H9 (cell line): ENCODE measurements around the gene IRF2. TPM values are rescaled to one million over a fixed set of nuclear protein-coding genes. Genes with fewer than 3 reads are reported as not detected.

ENCODE experiments used
- DNase-seq: peaks from one replicate; pipeline ENCODE4 v3.0.0-alpha.2; 2017
- H2AFZ ChIP-seq: one replicate; pipeline ENCODE4 v1.6.1; 2013; ENCODE audit warnings: mild to moderate bottlenecking, low read length, control low read depth, moderate library complexity
- H2AK5ac ChIP-seq: 2 replicates; pipeline ENCODE4 v1.6.1; 2013; ENCODE audit warnings: low read length, control low read depth, mixed read lengths; ENCODE audit not compliant: insufficient read length
- H2BK120ac ChIP-seq: one replicate; pipeline ENCODE4 v1.6.1; 2013; ENCODE audit warnings: low read depth, mild to moderate bottlenecking, low read length, control low read depth, inconsistent platforms; ENCODE audit not compliant: poor library complexity, severe bottlenecking
- H2BK12ac ChIP-seq: 2 replicates; pipeline ENCODE4 v1.6.1; 2013; ENCODE audit warnings: low read length, control low read depth, mixed read lengths, low read depth; ENCODE audit not compliant: insufficient read length
- H2BK15ac ChIP-seq: 2 replicates; pipeline ENCODE4 v1.6.1; 2013; ENCODE audit warnings: low read depth, low read length, control low read depth
- H2BK20ac ChIP-seq: one replicate; pipeline ENCODE4 v1.6.1; 2013; ENCODE audit warnings: low read depth, mild to moderate bottlenecking, low read length, control low read depth, inconsistent platforms; ENCODE audit not compliant: poor library complexity, severe bottlenecking
- H2BK5ac ChIP-seq: 2 replicates; pipeline ENCODE4 v1.6.1; 2013; ENCODE audit warnings: low read length, control low read depth, mixed read lengths; ENCODE audit not compliant: insufficient read length
- H3K14ac ChIP-seq: 2 replicates; pipeline ENCODE4 v1.6.1; 2013; ENCODE audit warnings: low read length, control low read depth; ENCODE audit not compliant: insufficient read depth
- H3K18ac ChIP-seq: 2 replicates; pipeline ENCODE4 v1.6.1; 2013; ENCODE audit warnings: low read depth, mild to moderate bottlenecking, mixed read lengths, low read length, control low read depth; ENCODE audit not compliant: insufficient read length
- H3K23ac ChIP-seq: 2 replicates; pipeline ENCODE4 v1.6.1; 2013; ENCODE audit warnings: low read length, control low read depth, mixed read lengths, low read depth; ENCODE audit not compliant: insufficient read length
- H3K23me2 ChIP-seq: 2 replicates; pipeline ENCODE4 v1.6.1; 2013; ENCODE audit warnings: low read depth, mild to moderate bottlenecking, mixed read lengths, low read length, control low read depth; ENCODE audit not compliant: insufficient read length, poor library complexity, severe bottlenecking
- H3K27ac ChIP-seq: 2 replicates; pipeline ENCODE4 v1.5.1; 2013; ENCODE audit warnings: low read length, control low read depth, mixed read lengths, low read depth; ENCODE audit not compliant: insufficient read length
- H3K27me3 ChIP-seq: 2 replicates; pipeline ENCODE4 v1.6.1; 2013; ENCODE audit warnings: low read length, control low read depth, inconsistent platforms; ENCODE audit not compliant: insufficient read depth
- H3K4ac ChIP-seq: 2 replicates; pipeline ENCODE4 v1.6.1; 2013; ENCODE audit warnings: low read depth, mild to moderate bottlenecking, control low read depth, inconsistent platforms, low read length, moderate library complexity
- H3K4me1 ChIP-seq: 2 replicates; pipeline ENCODE4 v1.6.1; 2013; ENCODE audit warnings: low read length, control low read depth, inconsistent platforms; ENCODE audit not compliant: insufficient read depth
- H3K4me2 ChIP-seq: 2 replicates; pipeline ENCODE4 v1.6.1; 2013; ENCODE audit warnings: low read length, control low read depth, mixed read lengths; ENCODE audit not compliant: insufficient read length, insufficient read depth
- H3K56ac ChIP-seq: 2 replicates; pipeline ENCODE4 v1.6.1; 2013; ENCODE audit warnings: low read depth, mild to moderate bottlenecking, mixed read lengths, low read length, control low read depth; ENCODE audit not compliant: insufficient read length
- H3K79me1 ChIP-seq: 2 replicates; pipeline ENCODE4 v1.6.1; 2013; ENCODE audit warnings: low read depth, mild to moderate bottlenecking, moderate library complexity, low read length, control low read depth, inconsistent platforms; ENCODE audit not compliant: insufficient read depth, poor library complexity, severe bottlenecking
- H3K79me2 ChIP-seq: 2 replicates; pipeline ENCODE4 v1.6.1; 2013; ENCODE audit warnings: low read length, control low read depth, inconsistent platforms; ENCODE audit not compliant: insufficient read depth
- H3K9ac ChIP-seq: 2 replicates; pipeline ENCODE4 v1.6.1; 2013; ENCODE audit warnings: low read length, control low read depth, mixed read lengths; ENCODE audit not compliant: insufficient read length; ENCODE audit errors: extremely low read depth
- H3K9me3 ChIP-seq: one replicate; pipeline ENCODE4 v1.6.1; 2013; ENCODE audit warnings: low read depth, low read length, inconsistent platforms; ENCODE audit not compliant: control insufficient read depth
- H3T11ph ChIP-seq: one replicate; pipeline ENCODE4 v1.6.1; 2013; ENCODE audit warnings: mild to moderate bottlenecking, low read length, control low read depth, inconsistent platforms
- H4K20me1 ChIP-seq: one replicate; pipeline ENCODE4 v1.6.1; 2013; ENCODE audit not compliant: control insufficient read depth, insufficient read length, insufficient read depth
- H4K5ac ChIP-seq: 2 replicates; pipeline ENCODE4 v1.6.1; 2013; ENCODE audit warnings: low read depth, mild to moderate bottlenecking, mixed read lengths, low read length, control low read depth; ENCODE audit not compliant: insufficient read length
- H4K8ac ChIP-seq: replicated peaks from 2 replicates; pipeline ENCODE4 v1.6.1; 2013; ENCODE audit warnings: low read length, control low read depth, mixed read lengths, low read depth; ENCODE audit not compliant: insufficient read length
- H4K91ac ChIP-seq: 2 replicates; pipeline ENCODE4 v1.6.1; 2013; ENCODE audit warnings: low read depth, mild to moderate bottlenecking, moderate library complexity, mixed read lengths, low read length, control low read depth; ENCODE audit not compliant: insufficient read length
- H3K27ac Mint-ChIP-seq, 3 experiments: 2 replicates in 2 of 3; 3 replicates in 1 of 3; pipeline ENCODE4 v1.8.0; 2020 to 2021; ENCODE audit warnings: mixed read lengths in 3 of 3, mild to moderate bottlenecking in 1 of 3, moderate library complexity in 1 of 3
- H3K27me3 Mint-ChIP-seq: 2 replicates; pipeline ENCODE4 v1.8.0; 2021; ENCODE audit warnings: low read depth, mild to moderate bottlenecking, moderate library complexity, mixed read lengths
- H3K36me3 Mint-ChIP-seq, 3 experiments: 2 replicates in 2 of 3; 3 replicates in 1 of 3; pipeline ENCODE4 v1.8.0; 2020 to 2021; ENCODE audit warnings: low read depth in 3 of 3, mixed read lengths in 3 of 3; ENCODE audit not compliant: insufficient read depth in 1 of 3
- H3K4me1 Mint-ChIP-seq, 2 experiments: 2 replicates each; pipeline ENCODE4 v1.8.0; 2020; ENCODE audit warnings: mixed read lengths in 2 of 2
- H3K4me3 Mint-ChIP-seq, 2 experiments: 2 replicates in 1 of 2; 3 replicates in 1 of 2; pipeline ENCODE4 v1.8.0; 2020 to 2021; ENCODE audit warnings: mild to moderate bottlenecking in 2 of 2, mixed read lengths in 2 of 2, moderate library complexity in 1 of 2
- H3K9me3 Mint-ChIP-seq, 2 experiments: 2 replicates in 1 of 2; 3 replicates in 1 of 2; pipeline ENCODE4 v1.8.0; 2020; ENCODE audit warnings: mild to moderate bottlenecking in 2 of 2, mixed read lengths in 2 of 2, moderate library complexity in 1 of 2
- CTCF ChIP-seq: fragments of 200-600 bp; sonication (generic); conservative IDR thresholded peaks from 3 replicates; pipeline ENCODE4 v1.8.0; 2021; ENCODE audit warnings: antibody characterized with exemption, mild to moderate bottlenecking
- WGBS: extraction: QIAGEN DNeasy Blood & Tissue Kit; methylation state at CpG from one replicate; pipeline ENCODE4 v1.1.7; 2013; ENCODE audit warnings: missing lambda C conversion rate, low lambda C conversion rate, mixed read lengths; ENCODE audit not compliant: insufficient read length; ENCODE audit errors: extremely low coverage; 5-methylcytosine and 5-hydroxymethylcytosine counted together
- total RNA-seq: library from RNA; stranded (reverse); gene quantifications from 2 replicates; pipeline ENCODE4 v1.2.1, GENCODE V29; 2021

Gene IRF2
- total RNA-seq, 1 experiment from 2014 or later, result 13.5 TPM

- H2BK12ac ChIP-seq, result no peak overlapping the region
- H3K23me2 ChIP-seq, result no peaks in the 10 kb centered on the region
- H2BK5ac ChIP-seq, result no peak overlapping the region
- no peaks in the 10 kb centered on the region for H4K20me1 ChIP-seq
- no peak overlapping the region for H3K23ac ChIP-seq
- no peak overlapping the region for H3K4me2 ChIP-seq
- Mint-ChIP-seq H3K4me1 (peaks cover 69 to 77% of the 10 kb centered on the region in 2 experiments), H3K27me3 (no peaks in the 10 kb centered on the region; the same call in 1 of the 2 replicates), H3K27ac (no peak overlapping the region), H3K9me3 (0 out of 5 replicates have a peak, but pooled peaks cover 0 to 3% of the 10 kb centered on the region in 2 experiments), H3K36me3 (peaks cover 23 to 30% (median 25%) of the 10 kb centered on the region in 3 experiments), H3K4me3 (no peak overlapping the region)
- H2AK5ac ChIP-seq, result no peak overlapping the region
- no peak for TF ChIP-seq CTCF
- no peak overlapping the region for H3K9ac ChIP-seq
- DNase-seq, result no peak
- H3K4ac ChIP-seq, result no peak overlapping the region
- no peak overlapping the region for H2BK20ac ChIP-seq
- no peaks in the 10 kb centered on the region for H3K27me3 ChIP-seq
- H4K8ac ChIP-seq, result no peak overlapping the region
- peaks cover 29% of the 10 kb centered on the region for H3K4me1 ChIP-seq
- H3K56ac ChIP-seq, result no peak overlapping the region
- H3K9me3 ChIP-seq, result no peaks in the 10 kb centered on the region
- H2BK15ac ChIP-seq, result no peak overlapping the region
- H2AFZ ChIP-seq, result no peak overlapping the region
- WGBS, result 100% methylated on average over 1 of the region's 6 CpGs
- no peak overlapping the region for H4K91ac ChIP-seq
- H3K79me1 ChIP-seq, result no peaks in the 10 kb centered on the region
- H3K18ac ChIP-seq, result no peak overlapping the region
- H3T11ph ChIP-seq, result no peak overlapping the region
- no peak overlapping the region for H4K5ac ChIP-seq
- H2BK120ac ChIP-seq, result no peak overlapping the region
- H3K79me2 ChIP-seq, result no peaks in the 10 kb centered on the region
- H3K14ac ChIP-seq, result no peak overlapping the region
- H3K27ac ChIP-seq, result no peak overlapping the region
Observed at GRCh38 chr4:184388106-184388505, 86.2 kb downstream of the IRF2 start.
